ENCODE results near the gene POLE. TPM values are rescaled to one million over a fixed set of nuclear protein-coding genes. Genes with fewer than 3 reads are reported as not detected.

POLE gene
- total RNA-seq, 4 donors from 2014 or later: 7.2 to 63.8 (median 23.3) TPM

DNA sequence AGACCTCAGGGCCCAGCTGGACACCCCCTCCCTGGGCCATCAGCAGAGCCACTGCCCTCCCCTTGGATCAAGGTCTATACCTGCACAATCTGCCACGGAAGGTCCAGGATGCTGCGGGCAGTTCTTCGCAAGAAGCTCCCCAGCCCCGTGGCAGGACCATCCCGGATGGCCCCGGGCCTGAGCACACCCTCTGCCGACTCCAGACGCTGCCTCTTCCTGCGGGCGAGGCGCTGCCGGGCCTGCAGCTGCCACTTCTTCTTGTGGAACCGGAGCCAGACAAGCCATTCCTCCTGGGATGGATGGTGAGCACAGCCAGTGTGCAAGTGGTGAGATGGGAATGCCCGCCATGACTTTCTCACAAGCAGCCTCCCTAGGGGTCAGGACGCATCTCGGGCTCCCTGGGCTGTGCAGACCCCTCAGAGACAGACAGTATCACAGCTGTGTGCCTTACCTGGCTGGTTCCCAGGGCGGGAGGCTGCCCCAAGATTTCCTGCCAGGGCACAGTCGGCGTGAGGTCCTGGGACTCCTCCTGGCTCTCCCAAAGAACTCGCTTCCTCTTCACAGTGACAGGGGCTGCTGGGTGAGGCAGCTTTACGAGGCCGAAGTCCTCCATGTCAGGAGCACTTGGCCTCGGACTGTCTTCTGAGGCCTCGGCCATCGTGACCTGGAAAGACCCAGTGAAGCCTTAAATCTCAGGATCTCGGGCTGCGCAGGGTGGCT lies 37.8 kb downstream of the POLE start:
- Histone ChIP-seq H3K36me3 (peaks cover 0 to 89% of the 10 kb centered on the region in 2 donors), H3K4me1 (no peaks in the 10 kb centered on the region), H3K27ac (no peak overlapping the region), H3K9me3 (no peaks in the 10 kb centered on the region), H3K27me3 (no peaks in the 10 kb centered on the region), H3K4me3 (no peak overlapping the region)
- 80% methylated on average over 1 of the region's 27 CpGs; no CpG with 5 or more reads in 1 of the 2 donors for WGBS, 2 donors (ENCODE audit: low coverage in 1 of 2)
- TF ChIP-seq POLR2AphosphoS5 (IDR thresholded peaks at IDR 0.05) (no peak), POLR2A (IDR thresholded peaks at IDR 0.05) (no peak), CTCF (IDR thresholded peaks at IDR 0.05) (no peak), EP300 (IDR thresholded peaks at IDR 0.05) (no peak)
- ATAC-seq: no peak

DNA sequence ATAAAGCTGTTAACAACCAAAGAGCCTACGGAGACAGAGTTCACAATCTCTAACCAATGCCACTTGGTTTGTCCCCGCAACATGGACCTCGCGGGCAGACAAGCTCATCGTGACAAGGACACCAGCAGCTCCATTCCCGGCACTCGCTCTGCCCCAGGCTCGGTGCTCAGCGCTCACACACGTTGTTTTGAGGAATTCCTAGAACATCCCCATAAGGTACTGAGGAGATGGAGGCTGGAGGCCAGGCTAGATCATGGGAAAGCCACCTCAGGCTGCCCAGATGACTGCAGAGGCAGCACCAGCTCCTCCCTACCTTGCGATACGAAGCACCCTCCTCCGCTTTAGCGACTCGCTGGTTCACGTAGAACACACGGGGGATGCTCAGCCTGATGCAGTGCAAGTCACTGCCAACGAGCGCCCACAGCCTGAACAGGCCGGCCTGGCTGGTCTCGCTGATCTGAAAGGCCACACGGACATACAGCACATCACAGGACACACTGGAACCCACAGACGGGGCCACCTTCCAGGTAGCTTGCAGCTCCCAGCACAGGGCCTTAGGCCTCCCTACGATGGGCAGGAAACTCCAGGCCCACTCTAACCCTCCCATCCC lies 38.4 kb downstream of the POLE start:
- Histone ChIP-seq H3K27me3 (no peaks in the 10 kb centered on the region), H3K9me3 (no peaks in the 10 kb centered on the region), H3K27ac (no peak overlapping the region), H3K4me1 (no peaks in the 10 kb centered on the region), H3K36me3 (peaks cover 0 to 85% of the 10 kb centered on the region in 2 donors), H3K4me3 (no peak overlapping the region)
- 93 to 95% methylated on average over 5 to 10 of the region's 24 CpGs for WGBS, 2 donors (ENCODE audit: low coverage in 1 of 2)
- no peak for ATAC-seq
- no peak for TF ChIP-seq POLR2A (IDR thresholded peaks at IDR 0.05)
- no peak for TF ChIP-seq POLR2AphosphoS5 (IDR thresholded peaks at IDR 0.05)
- no peak for TF ChIP-seq EP300 (IDR thresholded peaks at IDR 0.05)
- TF ChIP-seq CTCF (IDR thresholded peaks at IDR 0.05): no peak

- 89 to 91% methylated on average over 9 of the region's 10 CpGs for WGBS, 2 donors (ENCODE audit: low coverage in 1 of 2)
- Histone ChIP-seq H3K36me3 (peaks cover 0 to 85% of the 10 kb centered on the region in 2 donors), H3K27me3 (no peaks in the 10 kb centered on the region), H3K4me1 (no peaks in the 10 kb centered on the region), H3K4me3 (no peak overlapping the region), H3K9me3 (no peaks in the 10 kb centered on the region), H3K27ac (no peak overlapping the region)
- no peak for ATAC-seq
- TF ChIP-seq POLR2A (IDR thresholded peaks at IDR 0.05) (no peak), EP300 (IDR thresholded peaks at IDR 0.05) (no peak), CTCF (IDR thresholded peaks at IDR 0.05) (no peak), POLR2AphosphoS5 (IDR thresholded peaks at IDR 0.05) (no peak)
Observed at GRCh38 chr12:132647858-132648257, 39.3 kb downstream of the POLE start.

- no peak for ATAC-seq
- no peaks in the 10 kb centered on the region for H3K9me3 ChIP-seq
- H3K27me3 ChIP-seq: no peaks in the 10 kb centered on the region
- no peak overlapping the region for H3K27ac ChIP-seq
- no peak overlapping the region for H3K4me3 ChIP-seq
- 90 to 91% methylated on average over 6 to 7 of the region's 7 CpGs for WGBS, 2 donors (ENCODE audit: low coverage in 1 of 2)
- TF ChIP-seq POLR2A (IDR thresholded peaks at IDR 0.05) (no peak), CTCF (IDR thresholded peaks at IDR 0.05) (no peak), POLR2AphosphoS5 (IDR thresholded peaks at IDR 0.05) (no peak), EP300 (IDR thresholded peaks at IDR 0.05) (no peak)
- no peaks in the 10 kb centered on the region for H3K4me1 ChIP-seq
- H3K36me3 ChIP-seq: peaks cover 0 to 86% of the 10 kb centered on the region in 2 donors
Observed at GRCh38 chr12:132646850-132647249, 40.3 kb downstream of the POLE start.

All from gastroesophageal sphincter (tissue), 4 donors.